ENCODE results near the gene XKR7. TPM values are rescaled to one million over a fixed set of nuclear protein-coding genes. Genes with fewer than 3 reads are reported as not detected.
A peak's percentile ranks its signal among the peaks of the same experiment; 100 is the strongest.

The XKR7 gene
- total and polyA plus RNA-seq, 10 of the 15 experiments (the other 5 are each of a cell fraction or from before 2014, with no cell fraction given): not detected

DNA sequence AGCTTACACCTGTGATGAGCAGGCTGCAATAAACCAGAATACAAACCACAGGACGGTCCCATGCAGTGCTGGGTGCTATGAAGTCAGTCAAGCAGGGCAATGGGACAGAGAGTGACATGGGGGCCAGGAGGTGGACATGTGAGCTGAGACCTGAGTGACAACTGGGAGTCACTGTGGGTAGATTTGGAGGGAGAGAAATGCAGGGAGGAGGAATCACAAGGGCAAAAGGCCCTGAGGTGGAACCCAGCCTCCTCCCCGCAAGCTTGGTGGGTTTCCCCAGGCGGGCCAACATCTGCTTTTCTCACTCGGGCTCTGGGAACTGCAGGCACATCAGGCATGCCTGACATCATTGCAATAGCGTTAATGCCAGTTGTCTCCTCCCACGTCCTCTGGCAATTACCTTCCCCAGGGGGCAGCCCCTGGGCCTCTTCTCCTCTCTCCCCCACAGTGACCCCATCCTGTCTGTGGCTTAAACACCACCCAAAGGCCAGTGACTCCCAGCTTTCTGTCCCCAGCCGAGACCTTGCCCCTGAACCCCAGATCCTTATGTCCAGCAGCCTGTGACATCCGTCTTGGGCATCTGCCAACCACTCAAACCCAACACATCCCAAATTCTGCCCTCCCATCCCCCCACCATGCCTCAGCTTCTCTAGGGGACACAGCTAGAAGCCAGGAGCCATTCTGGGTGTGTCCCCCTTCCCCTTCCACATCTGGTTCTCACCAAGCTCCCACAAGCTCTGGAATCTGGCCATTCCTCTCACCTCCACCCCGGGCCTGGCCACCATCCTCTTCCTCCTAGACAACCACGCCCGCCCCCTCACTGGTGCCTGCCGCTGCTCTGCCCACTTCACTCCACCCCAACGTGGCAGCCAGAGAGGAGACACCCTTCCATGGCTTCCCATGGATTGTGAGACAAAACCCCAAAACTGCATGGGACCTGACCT is 44.3 kb upstream of the XKR7 start:
- BruUV-seq (replicated peaks): no TSS peak
- WGBS (ENCODE audit: insufficient coverage, insufficient replicate concordance, low lambda C conversion rate, missing lambda C conversion rate): 5% methylated on average over 13 of the region's 13 CpGs
- Histone ChIP-seq H3K79me2 (ENCODE audit: control insufficient read depth, insufficient read depth, low read length) (no peaks in the 10 kb centered on the region), H3K27ac (ENCODE audit: control insufficient read depth, insufficient read depth) (no peak overlapping the region), H3K4me1 (ENCODE audit: control insufficient read depth, insufficient read depth, low read length) (peaks cover 11% of the 10 kb centered on the region), H3K4me2 (ENCODE audit: control insufficient read depth, insufficient read depth) (peak overlapping the region; percentile 2), H4K20me1 (ENCODE audit: control insufficient read depth, insufficient read depth) (no peaks in the 10 kb centered on the region), H3K4me3 (no peak overlapping the region), H3K27me3 (replicated peaks in 1 of 2; ENCODE audit: control insufficient read depth in 2 of 2, insufficient read depth in 2 of 2, low read length in 1 of 2) (no peaks in the 10 kb centered on the region), H3K9me3 (replicated peaks; ENCODE audit: control insufficient read depth, insufficient read depth, low read length) (no peaks in the 10 kb centered on the region), H3K36me3 (ENCODE audit: control insufficient read depth in 2 of 2, insufficient read depth in 2 of 2, low read length in 1 of 2) (no peaks in the 10 kb centered on the region), H3K9ac (ENCODE audit: control insufficient read depth, insufficient read depth, low read length) (no peak overlapping the region), H2AFZ (ENCODE audit: control insufficient read depth, low read depth, low read length) (peak overlapping the region; percentile 50)
- in situ Hi-C loops (cut with MboI) (no loop called here), intact Hi-C loops (cut with micrococcal nuclease; ENCODE audit: unreplicated experiment) (no loop called here)
- FAIRE-seq (peak; percentile 84), ATAC-seq (peak; percentile 92), DNase-seq (ENCODE audit: low read depth, low spot score) (peak; percentile 47)
- ChIA-PET RAD21 (ENCODE audit: unreplicated experiment) (interaction anchor here (1.0 to 3.0 kb wide), 10 partner anchors 9 to 142 kb away, joined by 3 to 12 read pairs (median 4); partner anchors contain the start of gene PDRG1), CTCF (interaction anchor here (0.9 to 2.4 kb wide), 7 partner anchors 20 to 167 kb away, joined by 3 to 13 read pairs (median 4); partner anchors contain the start of gene PDRG1), SMC1A (ENCODE audit: uncharacterized antibody, unreplicated experiment) (interaction anchor here (0.6 to 3.7 kb wide), 10 partner anchors 28 to 238 kb away, joined by 3 to 26 read pairs (median 4); partner anchors contain the start of genes DUSP15, PDRG1 and TTLL9), POLR2A (interaction anchor here (0.6 to 1.8 kb wide), 12 partner anchors 10 to 372 kb away, joined by 3 to 6 read pairs (median 3); partner anchors contain the start of genes DUSP15 and TTLL9)
- TF ChIP-seq ZNF274 (IDR thresholded peaks at IDR 0.05; ENCODE audit: insufficient read depth, insufficient read length) (no peak), NR2C1 (IDR thresholded peaks at IDR 0.05) (no peak), PBX3 (IDR thresholded peaks at IDR 0.05; ENCODE audit: insufficient replicate concordance, low read depth, low read length) (no peak), CHD1 (IDR thresholded peaks at IDR 0.05; ENCODE audit: low read depth, low read length) (no peak), IRF5 (IDR thresholded peaks at IDR 0.05; ENCODE audit: borderline replicate concordance) (peak; percentile 32; the same call in 1 of the 2 replicates), DPF2 (IDR thresholded peaks at IDR 0.05) (peak; percentile 86), RCOR1 (conservative IDR thresholded peaks at IDR 0.05; ENCODE audit: low read depth, low read length) (no peak), IKZF2 (IDR thresholded peaks at IDR 0.05) (peak; percentile 89 to 91), EP300 (IDR thresholded peaks at IDR 0.05; ENCODE audit: borderline replicate concordance in 1 of 2, control insufficient read depth in 1 of 2, low read depth in 2 of 2, low read length in 2 of 2) (peak in 1 of 2 experiments; percentile 72; a peak in 2 of 4 replicates), PKNOX1 (IDR thresholded peaks at IDR 0.05) (peak; percentile 83), SIN3A (IDR thresholded peaks at IDR 0.05; ENCODE audit: low read depth, low read length) (no peak), SREBF2 (IDR thresholded peaks at IDR 0.05; ENCODE audit: low read length) (no peak), SREBF1 (IDR thresholded peaks at IDR 0.05; ENCODE audit: low read length) (peak; percentile 40; the same call in 1 of the 2 replicates)
- TF ChIP-seq, protein P1, sequence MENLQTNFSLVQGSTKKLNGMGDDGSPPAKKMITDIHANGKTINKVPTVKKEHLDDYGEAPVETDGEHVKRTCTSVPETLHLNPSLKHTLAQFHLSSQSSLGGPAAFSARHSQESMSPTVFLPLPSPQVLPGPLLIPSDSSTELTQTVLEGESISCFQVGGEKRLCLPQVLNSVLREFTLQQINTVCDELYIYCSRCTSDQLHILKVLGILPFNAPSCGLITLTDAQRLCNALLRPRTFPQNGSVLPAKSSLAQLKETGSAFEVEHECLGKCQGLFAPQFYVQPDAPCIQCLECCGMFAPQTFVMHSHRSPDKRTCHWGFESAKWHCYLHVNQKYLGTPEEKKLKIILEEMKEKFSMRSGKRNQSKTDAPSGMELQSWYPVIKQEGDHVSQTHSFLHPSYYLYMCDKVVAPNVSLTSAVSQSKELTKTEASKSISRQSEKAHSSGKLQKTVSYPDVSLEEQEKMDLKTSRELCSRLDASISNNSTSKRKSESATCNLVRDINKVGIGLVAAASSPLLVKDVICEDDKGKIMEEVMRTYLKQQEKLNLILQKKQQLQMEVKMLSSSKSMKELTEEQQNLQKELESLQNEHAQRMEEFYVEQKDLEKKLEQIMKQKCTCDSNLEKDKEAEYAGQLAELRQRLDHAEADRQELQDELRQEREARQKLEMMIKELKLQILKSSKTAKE (IDR thresholded peaks at IDR 0.05; ENCODE audit: low read depth, poor library complexity, severe bottlenecking): peak; percentile 75
- TF ChIP-seq, protein P2, sequence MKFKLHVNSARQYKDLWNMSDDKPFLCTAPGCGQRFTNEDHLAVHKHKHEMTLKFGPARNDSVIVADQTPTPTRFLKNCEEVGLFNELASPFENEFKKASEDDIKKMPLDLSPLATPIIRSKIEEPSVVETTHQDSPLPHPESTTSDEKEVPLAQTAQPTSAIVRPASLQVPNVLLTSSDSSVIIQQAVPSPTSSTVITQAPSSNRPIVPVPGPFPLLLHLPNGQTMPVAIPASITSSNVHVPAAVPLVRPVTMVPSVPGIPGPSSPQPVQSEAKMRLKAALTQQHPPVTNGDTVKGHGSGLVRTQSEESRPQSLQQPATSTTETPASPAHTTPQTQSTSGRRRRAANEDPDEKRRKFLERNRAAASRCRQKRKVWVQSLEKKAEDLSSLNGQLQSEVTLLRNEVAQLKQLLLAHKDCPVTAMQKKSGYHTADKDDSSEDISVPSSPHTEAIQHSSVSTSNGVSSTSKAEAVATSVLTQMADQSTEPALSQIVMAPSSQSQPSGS (IDR thresholded peaks at IDR 0.05; ENCODE audit: low read length): no peak

Measured in GM12878 (cell line).